ENCODE measurements around the gene PUM1.
A peak's percentile ranks its signal among the peaks of the same experiment; 100 is the strongest.
"Not testable (repeated sequence)": the region's sequence is repeated elsewhere in the genome, so short reads cannot be mapped to it uniquely, and the experiment has no call there.

The PUM1 gene

DNA sequence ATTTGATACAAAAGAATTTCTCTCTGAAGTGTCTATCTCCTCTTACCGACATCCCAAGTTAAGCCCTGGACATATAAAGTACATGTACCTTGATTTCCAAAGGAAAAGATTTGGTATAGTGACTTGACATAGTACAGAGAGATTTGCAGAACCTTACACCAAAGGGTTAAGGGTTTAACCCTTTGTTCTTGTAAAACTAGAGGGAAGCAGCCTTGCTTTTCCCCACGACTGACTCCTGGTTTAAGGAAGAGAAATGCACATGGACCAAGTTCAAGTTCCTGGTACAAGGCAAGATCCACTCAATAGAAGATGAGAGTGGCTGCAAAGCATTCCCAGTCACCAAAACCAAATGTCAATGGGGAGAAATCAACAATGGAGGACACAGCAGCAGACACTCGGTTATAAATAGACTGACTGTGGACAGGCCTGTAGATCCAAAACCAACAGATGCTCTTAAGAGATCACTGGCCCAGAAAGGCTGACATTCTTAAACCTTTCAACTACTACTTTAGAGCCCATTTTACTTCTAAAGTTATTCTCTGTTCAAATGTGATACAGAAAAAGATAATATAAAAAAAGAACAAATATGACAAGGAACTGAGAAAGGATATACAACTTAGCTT lies 69.4 kb downstream of the PUM1 start:
- no peak for DNase-seq (ENCODE audit: low read depth)

DNA sequence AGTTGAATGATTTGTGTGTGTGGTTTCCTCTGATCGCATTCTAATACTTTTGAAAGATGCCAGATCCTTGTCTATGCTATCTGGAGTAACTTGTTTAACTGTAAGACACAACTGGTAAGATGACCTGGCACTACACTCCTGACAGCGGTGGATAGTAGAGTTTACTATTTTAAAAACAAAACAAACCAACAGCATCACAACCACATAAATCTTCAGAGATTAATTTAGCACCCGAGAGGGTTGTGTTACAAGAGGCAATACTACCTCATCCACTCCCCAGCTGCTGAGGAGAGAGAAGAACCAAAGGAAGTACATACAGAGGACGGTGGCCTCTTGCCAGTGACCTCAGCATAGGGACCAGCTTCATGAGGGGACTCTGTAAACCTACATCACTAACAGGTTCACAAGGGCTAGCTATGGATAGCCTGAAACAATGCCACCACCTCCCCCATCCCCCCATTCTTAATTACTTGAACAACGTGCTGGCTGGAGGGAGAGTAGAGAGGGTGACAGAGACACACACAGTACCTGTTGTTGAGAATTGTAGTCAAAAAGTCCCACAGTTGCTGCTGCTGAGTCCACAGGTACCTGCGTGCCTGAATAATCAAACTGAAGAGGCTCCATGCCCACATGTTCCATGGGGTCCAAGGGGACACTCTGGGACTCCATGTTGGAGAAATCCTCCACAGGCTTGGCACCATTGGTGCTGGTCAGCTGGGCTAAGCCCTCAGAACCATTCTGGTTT lies 73.5 kb downstream of the PUM1 start:
- DNase-seq (ENCODE audit: low read depth): no peak

DNA sequence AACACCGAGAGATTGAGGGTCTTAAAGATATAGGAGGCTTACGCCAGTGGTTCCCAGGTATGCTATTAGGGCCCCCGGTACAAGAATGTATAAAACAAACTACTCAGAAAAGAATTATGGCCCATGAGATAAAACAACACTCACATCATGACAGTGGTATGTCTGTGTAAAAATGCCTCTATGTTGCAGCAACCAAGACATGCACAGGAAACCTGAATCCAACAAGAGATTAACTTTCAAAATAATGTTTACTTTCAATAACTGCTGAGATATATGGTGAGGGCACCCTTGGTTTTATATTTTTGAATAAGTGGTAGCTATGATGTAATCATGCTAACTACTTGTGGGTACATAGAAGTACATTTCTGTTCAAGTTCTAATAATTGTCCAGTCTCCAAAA lies 74.9 kb downstream of the PUM1 start:
- DNase-seq (ENCODE audit: low read depth): no peak

DNA sequence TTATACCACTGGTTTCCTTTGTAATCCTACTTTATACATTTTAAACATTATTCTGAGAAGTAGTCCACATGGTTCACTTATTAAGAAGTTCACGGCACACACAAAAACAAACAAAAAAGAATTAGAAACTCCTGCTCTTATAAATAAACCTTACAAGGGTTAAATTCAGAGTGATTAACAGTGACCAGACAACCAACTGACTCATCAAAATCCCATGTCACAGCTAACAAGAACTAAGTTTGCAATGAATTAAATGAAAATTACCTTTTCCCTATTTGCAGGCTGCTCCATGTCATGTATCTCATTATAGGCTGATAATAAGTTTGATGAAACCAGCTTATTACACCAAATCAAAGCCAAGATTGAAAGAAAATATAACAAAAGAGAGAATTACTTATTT lies 77.5 kb downstream of the PUM1 start:
- DNase-seq (ENCODE audit: low read depth): no peak

DNA sequence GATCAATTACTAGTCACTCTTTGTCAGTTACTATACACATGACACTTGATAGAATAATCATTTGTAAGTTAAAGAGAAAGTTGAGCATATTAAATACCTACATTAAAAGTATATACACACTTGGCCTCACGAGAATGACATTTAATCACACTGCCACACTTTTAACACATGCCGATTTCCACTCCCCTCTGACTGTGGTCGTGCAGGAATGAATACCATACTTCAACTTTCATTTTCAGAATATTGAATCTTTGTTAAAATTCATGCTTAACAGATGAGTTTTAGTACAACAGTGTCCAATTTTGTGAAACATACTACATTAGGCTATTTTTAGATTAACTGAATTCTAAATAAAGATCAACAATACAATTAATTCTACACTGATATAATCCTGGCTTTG lies 78.8 kb downstream of the PUM1 start:
- DNase-seq (ENCODE audit: low read depth): no peak

DNA sequence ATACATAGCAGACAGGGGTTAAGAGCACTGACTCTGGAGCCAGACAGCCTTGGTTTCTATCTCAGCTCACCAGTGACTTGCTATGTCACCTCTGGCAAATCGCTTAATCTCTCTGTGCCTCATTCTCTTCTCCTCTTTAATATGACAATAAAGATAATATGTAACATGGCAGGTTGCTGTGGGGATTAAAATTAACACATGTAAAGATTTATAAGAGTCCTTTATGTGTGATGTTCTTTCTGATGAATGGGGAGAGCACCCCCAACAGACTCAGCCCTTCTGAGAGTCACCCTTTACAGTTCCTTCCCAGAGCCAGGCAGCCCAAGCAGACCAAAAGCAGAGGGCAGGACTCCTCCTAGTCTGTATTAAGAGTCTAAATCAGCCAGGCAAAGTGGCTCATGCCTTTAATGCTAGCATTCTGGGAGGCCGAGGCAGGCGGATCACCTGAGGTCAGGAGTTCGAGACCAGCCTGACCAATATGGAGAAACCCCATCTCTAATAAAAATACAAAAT lies 80.5 kb downstream of the PUM1 start:
- no peak for DNase-seq (ENCODE audit: low read depth)

DNA sequence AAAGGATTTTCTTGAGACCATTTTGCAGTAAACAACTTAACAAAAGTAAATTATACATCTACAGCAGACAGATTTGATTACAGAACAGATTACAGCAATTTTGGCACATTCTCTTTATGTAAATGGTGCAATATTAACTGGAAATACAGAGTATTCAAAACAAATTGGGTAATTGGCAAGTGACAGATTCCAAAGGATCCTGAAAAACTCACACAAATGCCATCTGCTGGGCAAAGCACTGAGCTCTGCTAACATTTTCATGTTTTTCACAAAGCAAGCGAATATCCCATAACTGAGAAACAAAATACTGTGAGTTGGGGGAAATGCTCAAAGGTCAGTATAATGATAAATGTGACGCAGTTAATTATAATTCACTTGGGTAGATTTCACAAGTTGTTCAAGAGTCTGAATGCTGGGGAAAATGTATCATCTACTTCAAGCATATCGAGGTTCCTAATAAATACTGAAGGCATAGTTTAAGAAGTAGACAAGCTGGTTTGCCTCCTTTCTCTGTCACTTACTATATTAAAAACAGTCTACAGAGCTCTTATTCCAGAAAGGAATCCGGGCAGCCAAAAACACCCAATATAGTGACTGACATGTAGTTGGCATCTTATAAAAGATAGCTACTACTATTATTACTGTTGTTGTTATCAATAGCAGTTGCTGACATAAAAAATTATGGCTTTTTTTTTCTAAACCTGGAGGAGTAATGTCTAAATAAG lies 81.2 kb downstream of the PUM1 start:
- peak; percentile 74 for DNase-seq (ENCODE audit: low read depth)

DNA sequence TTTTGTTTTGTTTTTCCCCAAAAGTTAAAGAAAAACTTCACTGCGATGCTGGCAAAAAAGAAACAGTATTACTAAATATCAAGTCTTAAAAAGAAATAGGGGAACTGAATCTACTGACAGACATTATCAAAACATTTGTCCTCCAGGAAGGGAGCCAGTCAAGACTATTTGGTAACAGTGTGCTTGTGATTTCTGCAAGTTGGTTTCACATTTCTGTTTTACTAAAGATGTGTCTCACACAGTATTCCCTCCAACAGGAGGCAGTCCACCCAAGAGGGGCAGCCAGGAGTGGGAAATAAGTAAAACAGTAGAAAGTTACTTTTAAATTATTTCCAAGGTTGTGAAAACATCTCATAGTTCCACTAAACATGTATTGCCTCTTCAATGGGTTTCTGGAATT lies 82.6 kb downstream of the PUM1 start:
- DNase-seq (ENCODE audit: low read depth): peak; percentile 82

DNA sequence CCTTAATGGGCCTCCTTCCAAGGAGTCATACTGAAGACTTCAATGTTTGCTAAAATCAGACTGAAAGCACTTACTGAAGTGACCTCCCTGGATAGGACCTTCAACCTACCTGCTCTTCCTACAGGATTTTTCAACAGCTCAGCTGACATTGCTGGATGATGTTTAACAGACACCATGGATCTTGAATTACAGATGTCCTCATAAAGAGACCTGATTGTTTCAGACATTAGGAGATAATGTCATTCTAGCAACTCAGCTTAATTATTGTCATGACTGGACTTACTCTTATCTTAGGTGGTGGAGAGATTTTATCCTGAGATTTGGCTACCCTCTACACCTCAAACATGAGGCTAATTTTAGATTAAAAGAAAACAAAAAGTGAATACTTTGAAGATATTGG lies 83.1 kb downstream of the PUM1 start:
- no peak for DNase-seq (ENCODE audit: low read depth)

DNA sequence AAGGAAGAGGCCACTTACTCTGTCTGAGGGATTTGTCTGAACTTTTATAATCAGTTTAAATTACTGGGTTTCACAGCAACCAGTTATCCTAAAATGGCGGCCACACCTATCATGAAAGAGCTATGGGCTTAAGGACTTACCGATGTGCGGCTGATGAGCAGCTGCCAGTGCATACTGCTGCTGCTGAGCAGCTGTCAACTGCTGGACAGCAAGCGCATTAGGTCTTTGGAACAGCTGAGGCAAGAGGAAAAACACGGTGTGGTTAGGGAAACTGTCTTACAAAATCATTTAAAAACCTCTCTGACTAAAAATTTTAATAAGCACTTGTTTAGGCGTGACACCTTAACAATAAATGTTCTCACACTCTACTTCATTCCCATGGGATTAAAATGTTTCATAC lies 84.3 kb downstream of the PUM1 start:
- DNase-seq (ENCODE audit: low read depth): no peak

DNA sequence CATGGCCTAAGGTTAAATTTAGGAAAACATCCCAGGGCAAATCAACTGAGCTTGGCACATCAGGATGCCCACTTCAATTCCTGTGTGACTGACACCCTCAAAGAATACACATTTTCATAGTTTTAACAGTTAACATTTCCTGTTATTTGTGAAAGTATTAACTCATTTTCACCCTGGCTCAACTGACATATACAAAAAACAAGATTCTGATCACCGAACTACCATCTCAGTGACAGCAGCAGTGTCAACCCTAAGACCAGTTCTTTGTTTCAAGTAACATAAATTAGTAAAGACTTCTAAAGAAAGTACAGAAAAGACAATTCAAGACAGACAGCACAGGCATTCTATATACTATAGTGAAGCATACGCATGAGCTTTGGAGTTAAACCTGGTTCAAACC lies 88.0 kb downstream of the PUM1 start:
- DNase-seq (ENCODE audit: low read depth): no peak

DNA sequence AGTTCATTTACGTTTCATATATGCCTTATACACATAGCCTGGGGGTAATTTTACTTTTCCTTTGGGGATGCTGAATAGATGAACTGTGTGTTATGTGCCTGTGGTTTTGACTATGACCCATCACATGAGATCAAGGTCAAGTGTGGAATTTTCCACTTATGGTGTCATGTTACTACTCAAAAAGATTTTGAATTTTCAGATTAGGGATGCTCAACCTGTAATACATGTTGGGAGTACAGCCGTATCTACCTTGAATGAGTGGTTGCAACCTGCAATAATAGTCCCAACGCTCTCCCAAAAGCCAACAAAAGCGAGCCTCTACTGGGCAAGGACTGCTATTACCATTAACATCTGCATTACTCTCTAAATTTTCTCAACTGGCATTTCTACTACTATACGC lies 88.4 kb downstream of the PUM1 start:
- peak; percentile 53 for DNase-seq (ENCODE audit: low read depth)

DNA sequence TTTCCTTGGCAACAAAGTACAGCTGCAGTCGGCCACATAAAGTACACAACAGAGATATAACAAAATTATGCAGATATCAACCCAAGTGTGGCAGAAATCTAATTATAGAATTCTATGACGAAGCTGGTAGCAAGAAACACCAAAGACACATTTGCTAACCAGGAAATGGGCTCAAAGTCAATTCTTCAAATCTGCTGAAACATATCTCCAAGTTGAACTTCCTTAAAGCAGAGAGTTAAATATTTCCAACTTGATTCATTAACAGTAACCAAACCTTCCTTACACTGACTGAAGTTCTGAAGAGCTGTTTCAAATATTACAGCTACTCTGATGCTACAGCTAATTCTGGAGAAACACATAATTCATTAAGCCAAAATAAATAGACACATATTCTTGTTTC lies 89.4 kb downstream of the PUM1 start:
- peak; percentile 63 for DNase-seq (ENCODE audit: low read depth)

DNA sequence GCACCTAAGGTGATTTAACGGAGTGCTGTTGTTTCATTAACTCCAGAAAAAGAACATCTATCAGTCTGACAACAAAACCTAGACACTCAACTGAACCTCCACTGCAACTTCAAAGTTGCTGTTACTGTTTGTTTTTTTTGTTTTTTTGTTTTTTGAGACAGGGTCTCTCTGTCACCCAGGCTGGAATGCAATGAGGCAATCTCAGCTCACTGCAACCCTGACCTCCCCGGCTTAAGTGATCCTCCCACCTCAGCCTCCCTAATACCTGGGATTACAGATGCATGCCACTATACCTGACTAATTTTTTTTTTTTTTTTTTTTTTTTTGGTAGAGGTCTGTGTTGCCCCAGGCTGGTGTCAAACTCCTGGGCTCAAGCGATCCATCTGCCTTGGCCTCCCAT lies 90.3 kb downstream of the PUM1 start:
- no peak for DNase-seq (ENCODE audit: low read depth)

DNA sequence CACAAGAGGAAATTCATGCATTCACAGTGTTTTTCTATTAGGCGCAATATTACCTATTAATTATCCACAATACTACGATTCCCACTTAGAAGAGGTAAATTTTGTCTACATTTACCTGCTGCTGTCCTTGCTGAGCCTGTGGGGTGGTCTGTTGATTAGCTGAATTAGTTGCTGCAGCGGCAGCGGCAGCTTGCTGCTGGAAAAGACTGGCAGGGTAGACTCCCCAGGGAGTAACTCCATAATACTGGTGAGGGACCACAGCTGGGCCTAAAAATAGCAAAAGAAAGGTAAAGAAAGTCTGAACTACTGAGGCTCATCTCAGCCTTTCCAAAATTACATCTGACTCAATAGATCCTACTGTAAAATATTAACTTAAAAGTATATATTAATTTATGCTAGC lies 91.0 kb downstream of the PUM1 start:
- no peak for DNase-seq (ENCODE audit: low read depth)

DNA sequence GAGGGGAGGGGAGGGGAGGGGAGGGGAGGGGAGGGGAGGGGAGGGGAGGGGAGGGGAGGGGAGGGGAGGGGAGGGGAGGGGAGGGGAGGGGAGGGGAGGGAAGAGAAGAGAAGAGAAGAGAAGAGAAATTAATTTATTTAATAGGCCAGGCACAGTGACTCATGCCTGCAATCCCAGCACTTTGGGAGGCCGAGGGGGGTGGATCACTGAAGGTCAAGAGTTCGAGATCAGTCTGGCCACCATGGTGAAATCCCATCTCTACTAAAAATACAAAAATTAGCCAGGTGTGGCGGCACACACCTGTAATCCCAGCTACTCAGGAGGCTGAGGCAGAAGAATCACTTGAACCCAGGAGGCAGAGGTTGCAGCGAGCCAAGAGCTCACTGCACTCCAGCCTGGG lies 93.2 kb downstream of the PUM1 start:
- DNase-seq (ENCODE audit: low read depth): not testable (repeated sequence)

DNA sequence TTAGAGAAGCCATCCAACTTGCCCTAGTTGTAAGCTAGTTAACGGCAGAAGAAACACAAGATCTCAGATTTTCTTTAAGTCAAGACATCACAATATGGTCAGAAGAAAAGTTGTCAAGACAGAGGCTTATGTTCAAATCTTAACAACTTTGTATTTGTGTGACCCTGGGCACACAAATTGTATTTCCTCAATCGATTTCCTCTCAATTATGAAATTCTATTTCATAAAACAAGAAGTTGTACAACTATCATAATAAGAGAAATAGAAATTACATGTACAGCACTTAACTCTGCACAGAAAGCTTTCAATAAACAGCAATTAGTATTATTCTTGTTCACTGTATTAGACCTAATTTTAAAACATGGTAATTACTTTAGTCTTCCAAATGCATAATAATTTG lies 94.0 kb downstream of the PUM1 start:
- DNase-seq (ENCODE audit: low read depth): no peak

DNA sequence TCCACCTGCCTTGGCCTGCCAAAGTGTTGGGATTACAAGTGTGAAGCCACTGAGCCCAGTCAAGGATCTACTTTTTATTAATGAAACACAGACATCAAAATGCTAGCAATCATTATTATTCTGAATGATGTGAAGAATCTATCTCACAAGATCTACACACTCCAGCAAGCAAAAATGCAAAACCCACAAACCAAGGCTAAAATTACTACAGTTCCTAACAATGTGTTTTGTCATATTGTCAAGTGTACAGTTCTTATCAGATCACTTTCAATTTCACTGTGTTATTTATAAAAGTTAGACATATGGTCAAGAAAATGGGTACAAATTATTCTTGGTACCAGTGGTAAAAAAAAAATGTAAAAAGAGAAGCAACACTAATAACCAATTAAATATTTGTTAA lies 95.6 kb downstream of the PUM1 start:
- DNase-seq (ENCODE audit: low read depth): no peak

DNA sequence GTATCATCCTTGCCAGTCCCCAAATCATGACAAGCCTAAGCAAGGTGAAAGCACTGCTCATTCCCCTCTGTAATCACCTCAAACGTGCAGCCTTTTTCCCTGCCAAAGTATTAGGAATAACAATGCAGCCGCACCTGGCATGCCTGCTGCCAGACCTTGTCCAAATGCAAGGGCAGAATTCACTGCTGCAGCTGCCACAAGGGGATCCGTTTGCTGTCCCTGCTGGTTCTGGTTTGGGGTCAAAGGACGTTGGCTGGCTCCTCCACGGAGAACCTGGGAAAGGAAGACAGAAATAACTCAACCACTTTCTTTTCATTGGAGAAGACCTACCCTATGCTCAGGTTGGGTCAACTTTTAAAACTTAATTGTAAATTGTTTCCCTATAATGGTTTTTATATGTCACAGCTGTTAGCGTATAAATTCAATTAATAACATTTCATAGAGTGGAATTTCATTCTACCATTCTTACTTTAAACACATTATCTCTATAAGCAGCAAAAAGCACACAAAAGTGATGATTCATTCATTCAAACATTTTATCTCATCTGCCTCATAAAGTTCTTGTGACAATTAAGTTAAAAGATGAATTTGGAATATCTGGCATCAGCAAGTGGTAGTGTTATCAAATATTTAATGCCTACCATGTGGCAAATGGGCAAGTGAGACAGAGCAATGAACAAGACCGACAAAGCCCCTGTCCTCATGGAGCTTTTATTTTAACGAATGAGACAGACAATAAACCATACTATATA lies 97.1 kb downstream of the PUM1 start:
- no peak for DNase-seq (ENCODE audit: low read depth)

DNA sequence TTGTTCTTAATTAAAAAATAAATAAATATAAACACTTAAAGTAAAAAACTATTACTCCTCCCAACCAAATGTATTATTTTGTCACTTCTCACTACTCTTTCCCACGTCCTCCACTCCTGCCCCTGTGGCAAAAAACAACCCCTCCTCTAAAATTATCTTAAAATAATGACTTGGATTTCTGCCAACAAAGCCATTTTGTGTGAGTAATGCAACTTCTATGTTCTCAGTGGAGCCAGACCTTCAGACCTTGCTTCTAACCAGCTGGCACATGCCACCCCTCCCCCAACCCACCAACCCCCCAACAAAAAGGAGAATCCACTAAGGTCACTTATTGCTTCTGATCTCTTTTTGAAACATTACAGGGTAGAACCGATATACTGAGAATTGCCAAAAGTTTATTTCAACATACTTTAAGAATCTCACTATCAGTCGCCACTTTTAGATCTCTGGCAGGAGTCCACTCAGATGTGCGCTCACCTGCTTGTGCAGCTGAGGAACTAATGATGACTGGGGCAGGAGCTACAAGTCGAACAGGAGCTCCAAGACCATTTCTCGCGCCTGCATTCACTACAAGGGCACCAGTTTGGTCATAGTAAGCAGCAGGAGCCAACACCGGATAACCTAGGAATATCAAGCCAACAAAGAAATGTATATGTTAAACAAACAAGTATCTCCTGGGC lies 98.7 kb downstream of the PUM1 start:
- DNase-seq (ENCODE audit: low read depth): peak; percentile 26

DNA sequence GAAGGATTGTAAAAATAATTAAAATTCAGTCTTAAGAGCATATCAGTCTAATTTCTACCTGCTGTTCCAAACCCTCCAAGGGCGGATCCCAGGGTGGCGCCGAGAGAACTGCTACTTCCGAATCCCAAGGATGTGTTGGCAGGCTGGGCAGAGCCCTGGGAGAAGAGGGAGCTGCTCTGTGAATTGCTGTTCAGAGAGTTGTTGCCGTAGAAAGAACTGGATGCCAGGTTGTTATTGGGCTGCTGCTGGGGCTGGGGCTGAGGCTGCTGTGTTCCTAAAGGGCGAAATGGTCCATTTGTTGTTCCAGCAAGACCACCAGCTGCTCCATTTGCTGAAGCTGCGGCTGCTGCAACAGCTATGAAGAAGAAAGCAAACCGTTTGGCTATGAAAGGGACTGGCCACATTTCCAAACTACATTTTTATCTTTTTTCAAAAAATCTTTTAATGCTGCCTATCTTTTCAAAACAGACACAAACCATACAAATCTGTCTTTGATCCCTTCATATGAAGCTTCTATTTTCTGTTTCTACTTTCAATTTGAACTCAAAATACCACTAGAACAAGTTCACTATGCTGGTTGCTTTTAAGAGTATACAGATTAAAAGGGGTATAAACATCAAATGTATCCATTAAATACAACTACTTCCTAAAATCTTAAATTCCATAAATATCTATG lies 99.5 kb downstream of the PUM1 start:
- DNase-seq (ENCODE audit: low read depth): no peak
